Lower leg skin (tissue), 3 donors: ENCODE data around the gene ENPEP.

Experiments used
- CTCF ChIP-seq, 3 donors: fragments of 450-650 bp; IDR thresholded peaks; one replicate each; pipeline ENCODE4 v1.5.1; 2016; ENCODE audit warnings: antibody characterized with exemption in 3 of 3, mild to moderate bottlenecking in 3 of 3, moderate library complexity in 2 of 3
- POLR2A ChIP-seq, 2 donors: fragments of 450-650 bp; IDR thresholded peaks; one replicate each; pipeline ENCODE4 v1.6.1; 2016 to 2017; ENCODE audit warnings: antibody characterized with exemption in 2 of 2, mild to moderate bottlenecking in 1 of 2, moderate library complexity in 1 of 2

GRCh38 chr4:110458494-110459266 lies 17.3 kb upstream of the ENPEP start:
- TF ChIP-seq CTCF (IDR thresholded peaks at IDR 0.05) (no peak), POLR2A (IDR thresholded peaks at IDR 0.05) (no peak)
